Osteocyte (in vitro differentiated cells): ENCODE measurements around the gene PSMB7. TPM values are rescaled to one million over a fixed set of nuclear protein-coding genes. Genes with fewer than 3 reads are reported as not detected.

Source experiments
- DNase-seq: peaks from one replicate; pipeline ENCODE4 v3.0.0; 2021; ENCODE audit warnings: mixed read lengths; ENCODE audit not compliant: unreplicated experiment; ENCODE audit errors: extremely low spot score
- H3K27ac Mint-ChIP-seq: one replicate; pipeline ENCODE4 v1.8.0; 2021; ENCODE audit warnings: mild to moderate bottlenecking, mixed read lengths; ENCODE audit not compliant: unreplicated experiment
- H3K27me3 Mint-ChIP-seq: one replicate; pipeline ENCODE4 v1.8.0; 2021; ENCODE audit warnings: mixed read lengths; ENCODE audit not compliant: unreplicated experiment
- H3K36me3 Mint-ChIP-seq: one replicate; pipeline ENCODE4 v1.8.0; 2021; ENCODE audit warnings: mixed read lengths; ENCODE audit not compliant: unreplicated experiment
- H3K4me1 Mint-ChIP-seq: one replicate; pipeline ENCODE4 v1.8.0; 2021; ENCODE audit warnings: mixed read lengths; ENCODE audit not compliant: unreplicated experiment
- H3K4me3 Mint-ChIP-seq: one replicate; pipeline ENCODE4 v1.8.0; 2021; ENCODE audit warnings: mild to moderate bottlenecking, moderate library complexity, mixed read lengths; ENCODE audit not compliant: unreplicated experiment
- H3K9me3 Mint-ChIP-seq: one replicate; pipeline ENCODE4 v1.8.0; 2021; ENCODE audit warnings: mixed read lengths; ENCODE audit not compliant: unreplicated experiment
- CTCF ChIP-seq: fragments of 200-600 bp; sonication (generic); IDR thresholded peaks from 2 replicates; pipeline ENCODE4 v1.5.0; 2021; ENCODE audit warnings: antibody characterized with exemption, mild to moderate bottlenecking, moderate library complexity
- total RNA-seq: library from RNA; stranded (reverse); gene quantifications from 2 replicates; pipeline ENCODE4 v1.2.1, GENCODE V29; 2021

Gene PSMB7
- total RNA-seq, 1 donor from 2014 or later, result 140 TPM

- TF ChIP-seq CTCF, result no peak
- no peak for DNase-seq
- Mint-ChIP-seq H3K27me3 (no peaks in the 10 kb centered on the region), H3K36me3 (no peaks in the 10 kb centered on the region), H3K27ac (no peak overlapping the region), H3K9me3 (no peaks in the 10 kb centered on the region), H3K4me3 (no peak overlapping the region), H3K4me1 (peaks cover 45% of the 10 kb centered on the region)
Measured at GRCh38 chr9:124390794-124391658, 24.2 kb downstream of the PSMB7 start.

GRCh38 chr9:124389146-124389939 is 25.9 kb downstream of the PSMB7 start:
- H3K27ac Mint-ChIP-seq, result no peak overlapping the region
- no peak for TF ChIP-seq CTCF
- no peak for DNase-seq

GRCh38 chr9:124388275-124389048 is 26.8 kb downstream of the PSMB7 start:
- DNase-seq, result no peak
- peaks cover 45% of the 10 kb centered on the region for H3K4me1 Mint-ChIP-seq

More at GRCh38 chr9:124389146-124389939, 25.9 kb downstream of the PSMB7 start:
- H3K9me3 Mint-ChIP-seq, result no peaks in the 10 kb centered on the region
- no peak overlapping the region for H3K4me3 Mint-ChIP-seq
- H3K36me3 Mint-ChIP-seq, result peaks cover 4% of the 10 kb centered on the region
- H3K27me3 Mint-ChIP-seq, result no peaks in the 10 kb centered on the region
- peaks cover 47% of the 10 kb centered on the region for H3K4me1 Mint-ChIP-seq

GRCh38 chr9:124386201-124386600 is 29.0 kb downstream of the PSMB7 start:
- Mint-ChIP-seq H3K27me3 (no peaks in the 10 kb centered on the region), H3K27ac (no peak overlapping the region), H3K9me3 (no peaks in the 10 kb centered on the region), H3K36me3 (peaks cover 24% of the 10 kb centered on the region), H3K4me1 (peaks cover 23% of the 10 kb centered on the region), H3K4me3 (no peak overlapping the region)
- no peak for DNase-seq
- no peak for TF ChIP-seq CTCF

More at GRCh38 chr9:124388275-124389048, 26.8 kb downstream of the PSMB7 start:
- no peaks in the 10 kb centered on the region for H3K27me3 Mint-ChIP-seq
- no peak overlapping the region for H3K27ac Mint-ChIP-seq
- TF ChIP-seq CTCF, result no peak
- no peaks in the 10 kb centered on the region for H3K9me3 Mint-ChIP-seq
- no peak overlapping the region for H3K4me3 Mint-ChIP-seq
- H3K36me3 Mint-ChIP-seq, result peaks cover 13% of the 10 kb centered on the region
